AG10803 (cell line): ENCODE results near the gene TAC3.
A peak's percentile ranks its signal among the peaks of the same experiment; 100 is the strongest.
"Not testable (repeated sequence)": the region's sequence is repeated elsewhere in the genome, so short reads cannot be mapped to it uniquely, and the experiment has no call there.

ENCODE experiments used
- DNase-seq: peaks from one replicate; pipeline ENCODE4 v3.0.0; 2010; ENCODE audit warnings: low read depth
- H3K4me3 ChIP-seq: 2 replicates; pipeline ENCODE4 v1.5.1; 2011; ENCODE audit warnings: mild to moderate bottlenecking, low read length, control low read depth
- CTCF ChIP-seq: conservative IDR thresholded peaks from 2 replicates; pipeline ENCODE4 v1.5.1; 2011; ENCODE audit warnings: mild to moderate bottlenecking, low read length, control low read depth, inconsistent platforms

Gene TAC3

GRCh38 chr12:56988207-56988739 is 28.1 kb downstream of the TAC3 start:
- TF ChIP-seq CTCF: no peak
- H3K4me3 ChIP-seq: no peak overlapping the region
- DNase-seq: no peak

- peak; percentile 71 for DNase-seq
- peak; percentile 94 for TF ChIP-seq CTCF
- H3K4me3 ChIP-seq: no peak overlapping the region
Observed at GRCh38 chr12:56987551-56988053, 28.7 kb downstream of the TAC3 start.

GRCh38 chr12:56987011-56987410 is 29.3 kb downstream of the TAC3 start:
- no peak for DNase-seq
- H3K4me3 ChIP-seq: no peak overlapping the region
- no peak for TF ChIP-seq CTCF

GRCh38 chr12:56985714-56986113 is 30.6 kb downstream of the TAC3 start:
- H3K4me3 ChIP-seq, DNase-seq: not testable (repeated sequence)

- no peak for TF ChIP-seq CTCF
- no peak for DNase-seq
- H3K4me3 ChIP-seq: no peak overlapping the region
Observed at GRCh38 chr12:56983386-56983785, 32.9 kb downstream of the TAC3 start.

GRCh38 chr12:56982578-56983236 is 33.6 kb downstream of the TAC3 start:
- H3K4me3 ChIP-seq, DNase-seq: not testable (repeated sequence)

- TF ChIP-seq CTCF: no peak
- no peak overlapping the region for H3K4me3 ChIP-seq
- no peak for DNase-seq
Observed at GRCh38 chr12:56980941-56981530, 35.3 kb downstream of the TAC3 start.

- TF ChIP-seq CTCF: no peak
- DNase-seq: no peak
- H3K4me3 ChIP-seq: no peak overlapping the region
Observed at GRCh38 chr12:56980268-56980667, 36.1 kb downstream of the TAC3 start.
